Nephron (organoid): ENCODE data around the gene TBC1D5.

Experiments used
- H3K27ac Mint-ChIP-seq, 3 experiments: 2 replicates each; pipeline ENCODE4 v1.8.0; 2020; ENCODE audit warnings: mixed read lengths in 3 of 3, mild to moderate bottlenecking in 2 of 3, moderate library complexity in 1 of 3
- H3K27me3 Mint-ChIP-seq: 2 replicates; pipeline ENCODE4 v1.8.0; 2021; ENCODE audit warnings: low read depth, mild to moderate bottlenecking, moderate library complexity, mixed read lengths
- H3K36me3 Mint-ChIP-seq: 2 replicates; pipeline ENCODE4 v1.8.0; 2020; ENCODE audit warnings: low read depth, mixed read lengths
- H3K4me1 Mint-ChIP-seq: 2 replicates; pipeline ENCODE4 v1.8.0; 2020; ENCODE audit warnings: mixed read lengths
- H3K4me3 Mint-ChIP-seq, 3 experiments: 2 replicates each; pipeline ENCODE4 v1.8.0; 2020; ENCODE audit warnings: mild to moderate bottlenecking in 3 of 3, mixed read lengths in 3 of 3, moderate library complexity in 2 of 3
- H3K9me3 Mint-ChIP-seq: 2 replicates; pipeline ENCODE4 v1.8.0; 2020; ENCODE audit warnings: mixed read lengths
- TF ChIP-seq, protein P1 (sequence below), 3 experiments: fragments of 200-600 bp; sonication (generic); IDR thresholded peaks; one replicate each; pipeline ENCODE4 v1.5.0; 2021; ENCODE audit warnings: antibody characterized with exemption in 3 of 3; ENCODE audit not compliant: unreplicated experiment in 3 of 3

The TBC1D5 gene

DNA sequence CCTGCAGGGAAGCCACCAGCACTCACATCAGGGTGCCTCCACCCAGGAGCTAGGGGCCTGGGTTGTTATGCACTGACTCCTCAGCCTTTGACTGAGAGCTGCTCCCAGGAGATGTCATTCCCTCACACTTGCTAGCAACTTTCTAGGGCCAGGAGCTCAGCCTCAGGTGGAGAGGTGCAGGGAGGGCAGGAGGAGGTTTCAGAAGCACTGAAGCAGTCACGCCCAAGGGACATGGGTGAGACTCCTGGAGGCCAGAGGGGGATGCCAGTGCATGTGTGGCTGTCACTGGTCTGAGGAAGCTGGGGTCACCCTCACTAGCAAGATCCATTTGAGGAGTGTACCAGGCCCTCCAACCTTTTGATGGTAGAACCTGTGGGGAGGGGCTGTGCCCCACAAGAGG lies 586.5 kb downstream of the TBC1D5 start:
- Mint-ChIP-seq H3K27me3 (no peaks in the 10 kb centered on the region), H3K9me3 (no peaks in the 10 kb centered on the region), H3K36me3 (peaks cover 45% of the 10 kb centered on the region), H3K4me1 (peaks cover 6% of the 10 kb centered on the region), H3K4me3 (no peak overlapping the region), H3K27ac (no peak overlapping the region)
- TF ChIP-seq, protein P1, sequence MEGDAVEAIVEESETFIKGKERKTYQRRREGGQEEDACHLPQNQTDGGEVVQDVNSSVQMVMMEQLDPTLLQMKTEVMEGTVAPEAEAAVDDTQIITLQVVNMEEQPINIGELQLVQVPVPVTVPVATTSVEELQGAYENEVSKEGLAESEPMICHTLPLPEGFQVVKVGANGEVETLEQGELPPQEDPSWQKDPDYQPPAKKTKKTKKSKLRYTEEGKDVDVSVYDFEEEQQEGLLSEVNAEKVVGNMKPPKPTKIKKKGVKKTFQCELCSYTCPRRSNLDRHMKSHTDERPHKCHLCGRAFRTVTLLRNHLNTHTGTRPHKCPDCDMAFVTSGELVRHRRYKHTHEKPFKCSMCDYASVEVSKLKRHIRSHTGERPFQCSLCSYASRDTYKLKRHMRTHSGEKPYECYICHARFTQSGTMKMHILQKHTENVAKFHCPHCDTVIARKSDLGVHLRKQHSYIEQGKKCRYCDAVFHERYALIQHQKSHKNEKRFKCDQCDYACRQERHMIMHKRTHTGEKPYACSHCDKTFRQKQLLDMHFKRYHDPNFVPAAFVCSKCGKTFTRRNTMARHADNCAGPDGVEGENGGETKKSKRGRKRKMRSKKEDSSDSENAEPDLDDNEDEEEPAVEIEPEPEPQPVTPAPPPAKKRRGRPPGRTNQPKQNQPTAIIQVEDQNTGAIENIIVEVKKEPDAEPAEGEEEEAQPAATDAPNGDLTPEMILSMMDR (IDR thresholded peaks at IDR 0.05; ENCODE audit: unreplicated experiment in 3 of 3): no peak

DNA sequence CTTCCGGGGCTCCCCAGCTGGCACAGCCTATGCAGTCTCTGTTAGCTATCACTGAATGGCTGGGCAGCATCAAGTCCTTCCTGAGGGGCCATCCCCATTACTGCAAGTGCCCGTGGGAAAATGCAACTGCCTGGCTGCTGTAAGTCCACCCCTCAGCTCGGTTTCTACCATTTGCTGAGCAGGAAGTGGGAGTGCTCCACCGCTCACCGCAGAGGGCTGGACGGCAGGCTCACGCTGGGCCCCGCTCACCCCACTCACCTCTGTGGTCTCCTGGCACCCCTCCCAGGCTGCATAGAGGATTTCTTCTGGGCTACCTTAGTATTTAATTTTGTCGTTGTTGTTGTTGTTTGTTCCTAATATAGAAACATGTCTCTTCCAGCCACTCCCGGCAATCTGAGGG lies 587.5 kb downstream of the TBC1D5 start:
- TF ChIP-seq, protein P1 (IDR thresholded peaks at IDR 0.05; ENCODE audit: unreplicated experiment in 3 of 3): no peak
- Mint-ChIP-seq H3K27me3 (no peaks in the 10 kb centered on the region), H3K4me3 (no peak overlapping the region), H3K9me3 (peaks cover 2% of the 10 kb centered on the region), H3K36me3 (peaks cover 42% of the 10 kb centered on the region), H3K4me1 (peaks cover 6% of the 10 kb centered on the region), H3K27ac (no peak overlapping the region)

DNA sequence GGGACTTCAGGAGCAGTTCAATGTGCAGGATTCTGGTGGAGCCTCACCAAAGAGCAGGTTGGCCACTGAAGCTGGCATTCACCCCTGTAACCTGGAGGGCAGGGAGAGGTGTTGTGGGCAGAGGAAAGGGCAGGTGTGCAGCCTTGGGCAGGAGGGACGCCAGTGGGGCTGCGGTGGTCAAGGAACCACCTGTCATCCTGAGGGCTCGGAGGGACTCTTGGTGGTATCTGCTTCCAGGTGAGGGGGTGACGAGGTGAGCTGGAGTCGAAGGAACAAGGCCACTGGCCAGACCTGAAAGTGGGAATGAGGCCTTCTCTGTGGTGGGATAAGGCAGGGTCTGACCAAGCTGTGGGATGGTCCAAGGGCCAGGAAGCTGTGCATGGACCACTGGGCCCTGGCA lies 588.2 kb downstream of the TBC1D5 start:
- no peak overlapping the region for H3K27ac Mint-ChIP-seq
- H3K27me3 Mint-ChIP-seq: no peaks in the 10 kb centered on the region
- H3K9me3 Mint-ChIP-seq: peaks cover 2% of the 10 kb centered on the region
- TF ChIP-seq, protein P1 (IDR thresholded peaks at IDR 0.05; ENCODE audit: unreplicated experiment in 3 of 3): no peak
- H3K4me1 Mint-ChIP-seq: peaks cover 6% of the 10 kb centered on the region
- H3K36me3 Mint-ChIP-seq: peaks cover 41% of the 10 kb centered on the region
- H3K4me3 Mint-ChIP-seq: no peak overlapping the region

DNA sequence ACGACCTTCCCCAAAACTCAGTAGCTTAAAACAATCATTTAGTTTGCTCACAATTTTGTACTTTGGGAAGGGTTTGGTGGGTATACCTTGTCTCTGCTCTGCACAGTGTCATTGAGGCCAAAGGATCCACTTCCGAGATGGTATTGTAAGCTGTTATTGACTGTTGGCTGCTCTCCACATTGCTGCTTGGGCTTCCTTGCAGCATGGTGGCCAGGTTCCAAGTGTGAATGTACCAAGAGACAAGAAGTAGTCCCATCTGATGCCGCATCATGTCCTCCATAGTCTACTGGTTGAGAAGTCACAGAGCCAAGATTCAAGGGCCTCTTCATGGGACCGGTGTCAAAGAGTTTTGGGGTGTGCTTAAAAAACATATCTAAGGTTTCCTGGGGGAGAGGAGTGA lies 589.2 kb downstream of the TBC1D5 start:
- Mint-ChIP-seq H3K4me3 (no peak overlapping the region), H3K27ac (no peak overlapping the region), H3K27me3 (no peaks in the 10 kb centered on the region)

DNA sequence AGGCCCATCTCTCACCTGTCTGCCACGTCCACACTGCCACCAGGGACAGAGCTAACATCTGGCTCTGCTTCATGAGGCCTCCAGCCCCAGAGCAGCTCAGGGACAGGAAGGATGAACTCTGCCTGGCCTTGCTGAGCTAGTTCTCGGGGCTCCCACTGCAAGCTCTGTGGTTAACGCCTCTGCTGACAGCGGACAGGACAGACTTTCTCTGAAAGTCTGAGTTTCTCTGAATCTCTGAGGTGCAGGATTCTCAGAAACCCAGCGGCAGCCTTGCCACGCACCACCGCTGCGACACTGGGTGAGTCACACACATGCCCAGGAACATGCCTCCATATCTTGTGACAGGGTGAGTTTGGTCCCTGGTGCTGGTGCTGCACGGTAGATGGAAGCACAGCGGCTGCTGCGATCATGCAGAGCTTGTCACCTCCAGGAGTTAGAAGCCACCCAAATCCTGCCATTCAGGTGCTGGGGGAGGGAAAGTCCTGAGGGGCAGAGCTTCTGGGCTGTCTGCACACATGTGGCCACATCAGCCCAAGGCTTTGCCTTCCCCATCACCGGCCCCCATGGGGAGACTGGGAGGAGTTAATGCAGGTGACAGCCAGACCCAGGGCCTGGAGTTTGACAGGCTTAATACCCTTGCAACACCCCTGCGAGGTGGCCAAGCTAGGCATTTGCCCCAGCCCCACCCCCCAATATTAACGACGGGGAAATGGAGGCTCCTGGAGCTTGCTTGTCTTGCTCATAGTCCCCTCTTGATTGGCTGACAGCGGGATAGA lies 590.6 kb downstream of the TBC1D5 start:
- Mint-ChIP-seq H3K4me1 (no peaks in the 10 kb centered on the region), H3K4me3 (no peak overlapping the region), H3K27me3 (no peaks in the 10 kb centered on the region), H3K27ac (no peak overlapping the region), H3K9me3 (peaks cover 2% of the 10 kb centered on the region), H3K36me3 (peaks cover 41% of the 10 kb centered on the region)
- TF ChIP-seq, protein P1 (IDR thresholded peaks at IDR 0.05; ENCODE audit: unreplicated experiment in 3 of 3): no peak

More for the DNA sequence above, 589.2 kb downstream of the TBC1D5 start:
- H3K36me3 Mint-ChIP-seq: peaks cover 41% of the 10 kb centered on the region
- peaks cover 2% of the 10 kb centered on the region for H3K9me3 Mint-ChIP-seq
- peaks cover 5% of the 10 kb centered on the region for H3K4me1 Mint-ChIP-seq
- TF ChIP-seq, protein P1 (IDR thresholded peaks at IDR 0.05; ENCODE audit: unreplicated experiment in 3 of 3): no peak

DNA sequence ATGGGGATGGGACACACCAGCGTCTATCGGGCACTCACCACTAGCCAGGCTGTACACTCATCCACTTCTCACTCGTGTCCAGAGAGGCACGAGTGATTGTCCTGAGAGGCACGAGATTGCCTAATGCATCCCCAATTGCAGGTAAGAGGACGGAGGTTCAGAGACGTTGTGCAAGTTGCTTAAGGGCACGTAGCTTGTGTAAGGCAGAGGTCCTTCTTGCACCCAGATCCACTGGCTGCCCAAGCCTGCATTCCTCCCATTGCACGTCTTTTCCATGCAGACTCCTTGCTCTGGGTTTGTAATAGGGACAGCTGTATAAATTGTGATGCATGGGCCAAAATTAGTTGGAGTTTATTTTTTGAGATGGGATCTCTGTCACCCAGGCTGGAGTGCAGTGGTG lies 593.4 kb downstream of the TBC1D5 start:
- Mint-ChIP-seq H3K36me3 (peaks cover 24% of the 10 kb centered on the region), H3K27me3 (peaks cover 3% of the 10 kb centered on the region), H3K9me3 (peaks cover 2% of the 10 kb centered on the region), H3K4me1 (no peaks in the 10 kb centered on the region), H3K4me3 (no peak overlapping the region), H3K27ac (no peak overlapping the region)
- TF ChIP-seq, protein P1 (IDR thresholded peaks at IDR 0.05; ENCODE audit: unreplicated experiment in 3 of 3): no peak
